GM04503 (cell line): ENCODE results near the gene PTAFR.

Experiments used
- DNase-seq: peaks from one replicate; pipeline ENCODE4 v3.0.0-alpha.2; 2012; ENCODE audit warnings: low read depth

The PTAFR gene

GRCh38 chr1:28176492-28177470, at the start of gene PTAFR:
Gene PTAFR (minus strand): TSS chr1:28176690. CDS start chr1:28151021, 25,669 bp downstream.
- no peak for DNase-seq

- DNase-seq = no peak
Measured at GRCh38 chr1:28213315-28213714, 36.8 kb upstream of the PTAFR start.

GRCh38 chr1:28209700-28210099, 33.2 kb upstream of the PTAFR start:
- DNase-seq = no peak

GRCh38 chr1:28208818-28209441, 32.4 kb upstream of the PTAFR start:
- DNase-seq = no peak

- DNase-seq = no peak
Measured at GRCh38 chr1:28205243-28205642, 28.8 kb upstream of the PTAFR start.

GRCh38 chr1:28200234-28200873, 23.9 kb upstream of the PTAFR start:
- no peak for DNase-seq

- DNase-seq = no peak
Measured at GRCh38 chr1:28199328-28200233, 23.1 kb upstream of the PTAFR start.

GRCh38 chr1:28197682-28198415, 21.4 kb upstream of the PTAFR start:
- DNase-seq = no peak

GRCh38 chr1:28196330-28196729, 19.8 kb upstream of the PTAFR start:
- DNase-seq = no peak

GRCh38 chr1:28195780-28196179, 19.3 kb upstream of the PTAFR start:
- no peak for DNase-seq

GRCh38 chr1:28194326-28195035, 18.0 kb upstream of the PTAFR start:
- DNase-seq = no peak

- no peak for DNase-seq
Measured at GRCh38 chr1:28193701-28194161, 17.2 kb upstream of the PTAFR start.

- DNase-seq = no peak
Measured at GRCh38 chr1:28190996-28191645, 14.6 kb upstream of the PTAFR start.

GRCh38 chr1:28190337-28190979, 14.0 kb upstream of the PTAFR start:
- DNase-seq = no peak

- no peak for DNase-seq
Measured at GRCh38 chr1:28185071-28185470, 8.6 kb upstream of the PTAFR start.

GRCh38 chr1:28180306-28181305, 4.1 kb upstream of the PTAFR start:
- DNase-seq = no peak

GRCh38 chr1:28178690-28179485, 2.4 kb upstream of the PTAFR start:
- no peak for DNase-seq
